NCI-H1092 (cell line): Measurements from ENCODE around the gene ALDOB.

ENCODE experiments used
- DNase-seq: peaks from one replicate; lab custom pipeline; 2025; lab: John Stamatoyannopoulos, UW

The ALDOB gene

DNA sequence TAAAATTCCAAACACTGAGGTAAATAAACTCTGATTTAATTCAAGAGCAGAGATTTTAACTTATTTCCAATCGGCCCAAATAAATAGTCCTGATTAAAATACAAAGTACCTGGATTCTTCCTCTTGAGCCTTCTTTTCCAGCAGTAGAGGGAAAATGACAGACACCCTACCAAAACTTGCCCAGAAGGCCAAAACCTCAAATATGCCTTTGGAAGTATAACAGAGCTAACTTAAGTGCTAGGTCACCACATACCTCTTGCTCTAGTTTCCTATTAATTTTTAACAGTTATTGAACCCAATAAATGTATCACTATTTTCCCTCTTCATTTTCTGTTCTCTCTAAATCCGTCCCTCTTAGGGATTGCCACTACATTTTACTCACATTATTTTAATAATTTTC, 52.2 kb downstream of the ALDOB start:
- no peak for DNase-seq

DNA sequence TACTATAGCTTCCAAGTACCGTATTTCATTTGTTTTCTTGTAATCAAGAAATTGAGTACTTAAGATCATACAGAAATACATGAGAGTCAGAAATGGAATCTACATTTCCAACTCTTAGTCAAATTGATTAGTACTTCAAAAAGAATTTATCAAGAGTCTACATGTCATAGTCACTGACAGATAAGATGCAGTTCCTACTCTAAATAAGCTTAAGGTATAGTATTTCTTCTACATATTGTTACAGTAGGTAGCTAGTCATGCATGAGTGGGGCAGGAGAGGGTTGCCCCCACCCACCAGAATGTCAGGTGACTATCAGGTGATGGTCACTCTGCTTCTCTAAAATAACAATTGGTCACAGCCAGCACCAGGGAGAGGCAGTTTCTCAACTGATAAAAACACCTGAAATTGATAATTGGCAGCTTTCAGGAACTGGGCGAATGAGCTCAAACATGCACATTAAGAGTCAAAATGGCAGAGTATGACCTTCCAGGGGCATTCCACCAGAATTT, 53.7 kb downstream of the ALDOB start:
- no peak for DNase-seq

DNA sequence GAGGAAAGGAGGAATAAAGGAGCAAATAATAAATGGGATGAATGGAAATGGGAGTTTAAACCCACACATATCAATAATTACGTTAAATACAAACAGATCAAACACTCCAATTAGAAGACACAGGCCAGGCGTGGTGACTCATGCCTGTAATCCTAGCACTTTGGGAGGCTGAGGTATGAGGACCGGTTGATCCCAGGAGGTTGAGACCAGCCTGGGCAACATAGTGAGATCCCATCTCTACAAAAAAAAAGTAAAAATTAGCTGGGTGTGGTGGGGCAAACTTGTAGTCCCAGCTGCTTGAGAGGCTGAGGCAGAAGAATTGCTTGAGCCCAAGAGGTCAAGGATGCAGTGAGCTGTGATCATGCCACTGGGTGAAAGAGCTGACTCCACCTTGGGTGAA, 54.5 kb downstream of the ALDOB start:
- DNase-seq, result no peak

DNA sequence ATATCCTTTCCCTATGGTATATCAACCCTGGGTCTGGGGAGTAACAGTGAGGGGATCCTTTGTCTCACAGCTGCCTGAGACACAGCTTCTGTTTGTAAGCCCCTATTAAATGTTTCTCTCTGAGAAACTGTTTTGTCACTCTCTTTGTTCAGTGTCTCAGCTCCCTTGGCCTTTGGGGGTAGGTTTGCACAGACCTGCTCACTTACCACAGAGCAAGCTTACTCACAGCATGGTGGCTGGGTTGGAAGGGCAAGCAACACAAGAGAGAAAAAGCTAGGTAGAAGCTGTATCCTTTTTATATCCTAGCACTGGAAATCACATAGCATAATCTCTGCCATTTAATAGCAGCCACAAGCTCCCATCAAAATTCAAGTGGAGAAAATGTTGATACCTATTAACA, 55.3 kb downstream of the ALDOB start:
- no peak for DNase-seq

DNA sequence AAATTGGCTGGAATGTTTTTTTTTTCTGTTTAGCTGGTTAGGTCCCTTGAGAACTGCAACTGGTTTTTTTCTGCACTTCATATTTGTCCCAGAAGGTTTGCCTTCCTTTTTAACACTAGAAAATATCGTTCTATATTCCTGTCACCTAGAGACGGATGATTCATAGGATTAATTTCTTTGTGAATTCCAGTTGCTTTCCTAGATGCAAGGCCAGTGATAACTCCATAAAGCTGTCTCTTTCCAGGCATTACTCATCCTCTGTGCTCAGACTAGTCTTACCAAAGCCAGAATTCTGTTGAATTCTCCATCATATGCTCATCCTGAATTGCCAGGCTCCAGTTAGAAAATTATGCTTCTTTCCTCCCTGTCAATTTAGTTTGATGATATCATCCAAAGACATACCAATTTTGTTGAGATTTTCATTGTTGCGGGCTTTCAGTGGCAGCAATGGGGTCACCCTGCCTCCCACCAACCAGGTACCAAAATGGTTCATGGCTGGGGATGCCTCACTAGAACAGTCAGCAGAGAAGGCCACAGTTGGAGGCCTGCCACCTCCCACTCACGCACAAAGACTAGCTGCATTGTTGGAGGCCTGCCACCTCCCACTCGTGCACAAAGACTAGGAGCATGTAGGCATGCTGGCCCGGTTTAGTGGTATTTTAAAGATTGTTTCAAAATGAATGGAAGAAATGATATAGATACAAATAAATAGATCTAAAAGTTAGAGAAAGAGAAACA, 59.3 kb downstream of the ALDOB start:
- no peak for DNase-seq

DNA sequence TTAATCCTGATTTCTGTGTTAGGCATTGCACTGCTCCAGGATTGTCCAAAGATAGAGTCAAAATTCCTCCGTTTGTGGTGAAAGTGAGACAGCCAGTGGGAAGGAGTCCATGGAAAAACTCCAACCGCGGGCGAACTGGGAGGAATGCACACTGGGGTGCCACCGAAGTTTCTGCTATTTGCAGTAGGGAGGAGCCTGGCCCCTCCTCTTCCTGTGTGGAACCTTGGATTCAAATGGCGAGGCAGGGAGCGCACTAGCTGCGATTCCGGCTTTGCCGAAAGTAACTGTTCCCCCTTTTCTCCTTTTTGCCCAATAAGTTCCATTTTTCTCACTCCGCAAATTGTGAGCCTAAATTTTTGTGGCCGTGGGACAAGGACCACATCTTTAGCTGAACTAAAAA, 60.0 kb downstream of the ALDOB start:
- DNase-seq, result no peak

DNA sequence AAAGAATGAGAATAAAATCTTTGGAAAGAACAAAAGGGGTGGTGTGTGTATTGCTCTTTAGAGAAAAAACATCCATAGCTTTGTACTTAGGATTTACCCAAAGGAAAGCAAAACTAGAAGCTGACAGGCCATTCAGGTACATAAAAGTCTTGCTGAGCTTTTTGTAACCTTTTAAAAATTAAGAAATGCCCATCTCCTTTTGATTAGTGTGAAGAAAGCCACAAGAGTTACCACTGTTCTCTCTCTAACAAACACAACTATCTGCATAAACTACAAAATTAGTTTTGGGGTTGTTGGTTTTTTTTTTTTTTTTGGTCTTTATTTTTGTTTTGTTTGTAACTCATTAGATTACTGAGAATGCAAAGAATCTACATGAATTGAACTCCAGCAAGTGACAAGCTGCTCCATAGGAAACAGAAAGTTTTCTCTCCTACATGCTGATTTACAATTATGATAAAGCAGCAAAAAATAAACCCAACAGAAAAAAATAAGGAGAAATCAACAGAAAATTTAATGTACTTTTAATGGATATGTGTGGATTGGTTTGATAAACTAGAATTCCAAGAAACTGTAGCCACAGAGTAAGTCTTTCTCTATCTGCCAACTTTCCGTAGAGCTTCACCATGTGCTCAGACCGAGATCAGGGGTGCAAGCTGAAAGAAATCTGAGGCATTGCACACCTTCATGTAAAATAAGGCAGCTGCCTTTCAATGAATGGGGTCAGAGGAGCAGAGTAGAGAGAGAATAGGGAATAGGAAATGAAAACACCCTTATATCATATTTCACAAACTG, 63.1 kb downstream of the ALDOB start:
- no peak for DNase-seq

DNA sequence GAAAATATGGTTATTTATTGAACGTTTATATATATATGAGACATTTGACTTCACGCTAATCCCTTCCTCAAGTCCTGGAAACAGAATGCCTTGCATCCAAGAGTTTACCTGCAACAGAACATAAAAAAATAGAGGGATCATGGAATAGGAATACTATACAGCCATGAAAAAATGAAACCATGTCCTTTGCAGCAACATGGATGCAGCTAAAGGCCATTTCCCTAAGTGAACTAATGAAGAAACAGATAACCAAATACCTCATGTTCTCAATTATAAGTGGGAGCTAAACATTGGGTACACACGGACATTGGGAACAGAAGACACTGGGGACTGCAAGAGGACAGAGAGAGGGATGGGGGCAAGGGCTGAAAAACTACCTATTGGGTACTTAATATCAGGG, 63.8 kb downstream of the ALDOB start:
- DNase-seq, result no peak
